Measurements from ENCODE around the gene E2F3. TPM values are rescaled to one million over a fixed set of nuclear protein-coding genes. Genes with fewer than 3 reads are reported as not detected.

The E2F3 gene
- total and polyA plus RNA-seq, 2 donors (not counting 3 experiments of a cell fraction or from before 2014, with no cell fraction given): 8.6 to 22.0 TPM

GRCh38 chr6:20444786-20445271 lies 43.1 kb downstream of the E2F3 start:
- Histone ChIP-seq H3K27me3 (ENCODE audit: control insufficient read depth in 2 of 2, insufficient read depth in 2 of 2, low read length in 2 of 2) (no peaks in the 10 kb centered on the region), H2AFZ (ENCODE audit: low read depth, low read length) (no peak overlapping the region), H4K20me1 (replicated peaks; ENCODE audit: control insufficient read depth, extremely low read depth, insufficient read depth, low read length) (peaks cover 6% of the 10 kb centered on the region), H3K9me1 (replicated peaks; ENCODE audit: control insufficient read depth, extremely low read depth, insufficient read depth, low read length) (peaks cover 6% of the 10 kb centered on the region), H3K9me3 (replicated peaks; ENCODE audit: control insufficient read depth, insufficient read depth, low read length) (no peaks in the 10 kb centered on the region), H3K4me2 (ENCODE audit: insufficient read depth, low read length) (no peak overlapping the region), H3K4me1 (ENCODE audit: control insufficient read depth, extremely low read depth, insufficient read depth, low read length) (peaks cover 4% of the 10 kb centered on the region), H3K36me3 (ENCODE audit: control insufficient read depth in 2 of 2, extremely low read depth in 1 of 2, insufficient read depth in 2 of 2, low read length in 2 of 2) (no peaks in the 10 kb centered on the region), H3K79me2 (ENCODE audit: control insufficient read depth, insufficient read depth, low read length) (peaks cover 78% of the 10 kb centered on the region), H3K4me3 (replicated peaks in 1 of 3; ENCODE audit: insufficient read depth in 1 of 3, low read depth in 1 of 3, low read length in 3 of 3) (no peak overlapping the region), H3K27ac (ENCODE audit: insufficient read depth, low read depth, low read length) (no peak overlapping the region), H3K9ac (replicated peaks; ENCODE audit: extremely low read depth, insufficient read depth, low read length) (no peak overlapping the region)
- no peak for DNase-seq (ENCODE audit: low read depth, low spot score)
- CTCF ChIA-PET: interaction anchor here (1.0 to 1.4 kb wide), 2 partner anchors 40 kb away, joined by 4 to 5 read pairs; no protein-coding TSS in a partner anchor
- intact Hi-C loops (cut with micrococcal nuclease): no loop called here
- BruUV-seq (replicated peaks): no TSS peak
- POLR2A ChIA-PET: no interaction called here
- dilution Hi-C loops (cut with MboI; ENCODE audit: extremely low pct_ligation_motif_present, low sequenced_read_pairs): no loop called here
- FAIRE-seq: no peak
- TF ChIP-seq GATA2 (IDR thresholded peaks at IDR 0.05; ENCODE audit: insufficient read depth, insufficient read length, low read depth, low read length) (no peak), JUN (IDR thresholded peaks at IDR 0.05; ENCODE audit: borderline replicate concordance, insufficient read depth, insufficient read length, low read depth) (no peak), CTCF (IDR thresholded peaks at IDR 0.05; ENCODE audit: extremely low read depth in 1 of 2, insufficient read depth in 1 of 2, low read depth in 1 of 2, low read length in 2 of 2) (no peak), FOS (IDR thresholded peaks at IDR 0.05; ENCODE audit: borderline replicate concordance, insufficient read depth, low read length) (no peak), POLR2A (IDR thresholded peaks at IDR 0.05; ENCODE audit: low read depth, low read length) (no peak), MYC (IDR thresholded peaks at IDR 0.05; ENCODE audit: low read depth, low read length) (no peak), EZH2 (IDR thresholded peaks at IDR 0.05; ENCODE audit: borderline replicate concordance, low read depth, low read length, severe bottlenecking) (no peak), MAX (IDR thresholded peaks at IDR 0.05; ENCODE audit: insufficient read depth, insufficient read length) (no peak), POLR2AphosphoS5 (IDR thresholded peaks at IDR 0.05; ENCODE audit: insufficient read depth, low read depth, low read length) (no peak)
